ENCODE measurements around the gene IL21R. TPM values are rescaled to one million over a fixed set of nuclear protein-coding genes. Genes with fewer than 3 reads are reported as not detected.
"Not testable (repeated sequence)": the region's sequence is repeated elsewhere in the genome, so short reads cannot be mapped to it uniquely, and the experiment has no call there.

The IL21R gene
- total RNA-seq, 1 donor from 2014 or later = 0.52 TPM

DNA sequence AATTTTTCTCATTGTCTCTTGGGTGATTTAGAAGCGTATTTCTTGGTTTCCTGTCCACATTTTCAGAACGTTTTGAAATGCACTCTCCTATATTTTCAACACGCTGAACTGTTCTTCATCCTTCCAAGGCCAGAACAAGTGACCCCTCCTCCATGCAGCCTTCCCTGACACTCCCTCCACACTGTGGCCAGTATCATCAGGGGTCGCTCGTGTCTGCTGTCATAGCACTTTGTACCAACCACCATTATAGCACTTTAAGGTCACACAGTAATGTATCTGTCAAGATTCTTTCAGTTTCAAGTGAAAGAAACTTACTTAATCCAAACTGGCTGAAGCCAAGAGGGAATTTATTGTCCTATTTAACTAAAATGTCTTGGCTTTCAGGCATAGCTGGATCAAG, 17.5 kb upstream of the IL21R start:
- Histone ChIP-seq H3K9ac (ENCODE audit: low read depth in 1 of 3, low read length in 3 of 3) (no peak overlapping the region), H3K36me3 (ENCODE audit: control insufficient read depth in 3 of 3, insufficient read depth in 3 of 3, low read length in 3 of 3) (no peaks in the 10 kb centered on the region), H3K27me3 (ENCODE audit: control insufficient read depth in 3 of 3, insufficient read depth in 3 of 3, low read length in 3 of 3) (peaks cover 0 to 7% (median 6%) of the 10 kb centered on the region in 3 donors), H3K4me1 (ENCODE audit: control insufficient read depth in 3 of 3, insufficient read depth in 3 of 3, low read length in 3 of 3) (no peaks in the 10 kb centered on the region), H3K4me3 (ENCODE audit: low read length in 3 of 3) (no peak overlapping the region), H3K27ac (ENCODE audit: low read depth, low read length) (no peak overlapping the region), H3K9me3 (ENCODE audit: control insufficient read depth in 3 of 3, low read length in 3 of 3) (peaks cover 0 to 4% (median 0%) of the 10 kb centered on the region in 3 donors)

DNA sequence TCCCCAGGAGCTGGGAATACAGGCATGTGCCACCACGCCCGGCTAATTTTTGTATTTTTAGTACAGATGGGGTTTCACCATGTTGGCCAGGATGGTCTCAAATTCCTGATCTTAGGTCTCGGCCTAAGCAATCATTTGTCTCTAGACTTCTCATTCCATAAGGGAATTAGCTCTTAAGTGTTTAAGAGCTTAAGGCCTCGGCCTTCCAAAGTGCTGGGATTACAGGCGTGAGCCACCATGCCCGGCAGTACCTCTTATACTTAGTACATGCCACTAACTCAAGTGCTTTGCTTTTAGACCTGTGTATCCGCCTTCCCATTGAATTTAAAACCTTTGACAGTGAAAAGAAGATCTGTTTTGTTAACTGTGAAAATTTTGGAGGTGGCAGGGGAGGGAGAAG, 16.6 kb upstream of the IL21R start:
- no peak overlapping the region for H3K9ac ChIP-seq (ENCODE audit: low read depth in 1 of 3, low read length in 3 of 3)
- H3K9me3 ChIP-seq (ENCODE audit: control insufficient read depth in 3 of 3, low read length in 3 of 3) = peaks cover 0 to 4% (median 0%) of the 10 kb centered on the region in 3 donors
- no peak overlapping the region for H3K4me3 ChIP-seq (ENCODE audit: low read length in 3 of 3)
- no peaks in the 10 kb centered on the region for H3K36me3 ChIP-seq (ENCODE audit: control insufficient read depth in 3 of 3, insufficient read depth in 3 of 3, low read length in 3 of 3)
- no peaks in the 10 kb centered on the region for H3K4me1 ChIP-seq (ENCODE audit: control insufficient read depth in 3 of 3, insufficient read depth in 3 of 3, low read length in 3 of 3)
- H3K27me3 ChIP-seq (ENCODE audit: control insufficient read depth in 3 of 3, insufficient read depth in 3 of 3, low read length in 3 of 3) = peaks cover 0 to 6% (median 0%) of the 10 kb centered on the region in 3 donors
- no peak overlapping the region for H3K27ac ChIP-seq (ENCODE audit: low read depth, low read length)

DNA sequence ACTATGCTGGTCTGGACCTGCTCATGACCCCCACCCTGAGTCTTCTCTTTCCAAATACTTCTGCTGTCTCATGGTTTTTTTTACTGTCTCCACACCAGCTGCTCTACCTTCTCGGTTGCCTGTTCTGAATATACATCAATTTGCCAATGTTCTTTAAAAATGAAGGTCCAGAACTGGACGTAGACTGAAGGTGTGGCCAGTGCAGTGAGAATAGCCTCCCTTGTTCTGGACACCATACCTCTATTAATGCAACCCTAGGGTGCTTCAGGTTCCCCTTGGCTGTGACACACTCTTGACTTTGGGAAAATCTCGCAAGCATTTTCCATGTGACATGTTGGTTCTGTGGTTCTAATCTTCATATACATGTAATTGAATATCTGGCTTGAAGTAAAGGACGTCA, 15.3 kb upstream of the IL21R start:
- no peak overlapping the region for H3K9ac ChIP-seq (ENCODE audit: low read depth in 1 of 3, low read length in 3 of 3)
- H3K4me1 ChIP-seq (ENCODE audit: control insufficient read depth in 3 of 3, insufficient read depth in 3 of 3, low read length in 3 of 3) = no peaks in the 10 kb centered on the region
- H3K36me3 ChIP-seq (ENCODE audit: control insufficient read depth in 3 of 3, insufficient read depth in 3 of 3, low read length in 3 of 3) = no peaks in the 10 kb centered on the region
- H3K4me3 ChIP-seq (ENCODE audit: low read length in 3 of 3) = no peak overlapping the region
- H3K27me3 ChIP-seq (ENCODE audit: control insufficient read depth in 3 of 3, insufficient read depth in 3 of 3, low read length in 3 of 3) = peaks cover 0 to 6% (median 0%) of the 10 kb centered on the region in 3 donors
- peaks cover 0 to 4% (median 0%) of the 10 kb centered on the region in 3 donors for H3K9me3 ChIP-seq (ENCODE audit: control insufficient read depth in 3 of 3, low read length in 3 of 3)
- no peak overlapping the region for H3K27ac ChIP-seq (ENCODE audit: low read depth, low read length)

DNA sequence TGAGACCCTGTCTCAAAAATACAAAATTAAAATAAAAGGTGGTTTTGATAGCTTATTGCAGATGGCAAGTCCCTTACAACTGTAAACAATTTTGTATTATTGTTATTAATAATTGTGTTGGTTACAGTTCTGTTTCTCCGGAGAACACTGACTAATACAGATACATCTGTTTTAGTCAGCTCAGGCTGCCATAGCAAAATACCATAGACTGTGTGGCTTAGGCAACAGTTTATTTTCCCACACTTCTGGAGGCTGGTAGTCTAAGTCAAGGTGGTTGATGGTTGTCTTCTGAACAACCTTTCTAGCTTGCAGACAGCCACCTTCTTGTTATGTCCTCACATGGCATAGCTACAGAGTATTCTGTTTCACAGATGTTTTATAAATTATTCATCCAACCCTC, 14.2 kb upstream of the IL21R start:
- no peak overlapping the region for H3K27ac ChIP-seq (ENCODE audit: low read depth, low read length)
- no peaks in the 10 kb centered on the region for H3K4me1 ChIP-seq (ENCODE audit: control insufficient read depth in 3 of 3, insufficient read depth in 3 of 3, low read length in 3 of 3)
- H3K4me3 ChIP-seq (ENCODE audit: low read length in 3 of 3) = no peak overlapping the region
- no peak overlapping the region for H3K9ac ChIP-seq (ENCODE audit: low read depth in 1 of 3, low read length in 3 of 3)
- no peaks in the 10 kb centered on the region for H3K36me3 ChIP-seq (ENCODE audit: control insufficient read depth in 3 of 3, insufficient read depth in 3 of 3, low read length in 3 of 3)
- H3K27me3 ChIP-seq (ENCODE audit: control insufficient read depth in 3 of 3, insufficient read depth in 3 of 3, low read length in 3 of 3) = peaks cover 0 to 3% (median 0%) of the 10 kb centered on the region in 3 donors
- peaks cover 0 to 4% (median 0%) of the 10 kb centered on the region in 3 donors for H3K9me3 ChIP-seq (ENCODE audit: control insufficient read depth in 3 of 3, low read length in 3 of 3)

DNA sequence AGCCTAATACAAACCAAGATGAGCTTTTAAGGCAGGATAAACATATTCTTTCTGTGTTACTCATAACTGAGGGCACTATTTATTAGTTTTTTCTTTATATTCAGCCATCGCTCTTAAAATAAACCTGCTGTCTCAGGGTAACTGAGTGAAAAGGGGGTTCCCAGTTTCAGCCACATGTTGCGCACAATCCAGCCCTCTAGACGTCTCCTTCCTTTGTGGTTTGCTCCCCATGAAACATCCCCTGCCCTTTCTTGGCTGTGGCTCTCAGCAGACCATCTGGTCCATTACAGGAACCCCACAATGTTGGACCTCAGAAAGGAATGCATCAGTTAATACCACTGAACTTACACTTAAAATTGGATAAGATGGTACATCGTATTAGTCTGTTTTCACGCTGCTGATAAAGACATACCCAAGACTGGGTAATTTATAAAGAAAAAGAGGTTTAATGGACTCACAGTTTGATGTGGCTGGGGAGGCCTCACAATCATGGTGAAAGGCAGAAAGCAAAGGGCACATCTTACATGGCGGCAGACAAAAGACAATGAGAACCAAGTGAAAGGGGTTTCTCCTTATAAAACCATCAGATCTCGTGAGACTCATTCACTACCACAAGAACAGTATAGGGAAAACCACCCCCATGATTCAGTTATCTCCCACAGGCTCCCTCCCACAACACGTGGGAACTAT, 12.6 kb upstream of the IL21R start:
- Histone ChIP-seq H3K27me3 (ENCODE audit: control insufficient read depth in 3 of 3, insufficient read depth in 3 of 3, low read length in 3 of 3) (no peaks in the 10 kb centered on the region), H3K9me3 (ENCODE audit: control insufficient read depth in 3 of 3, low read length in 3 of 3) (peaks cover 0 to 2% (median 0%) of the 10 kb centered on the region in 3 donors), H3K4me3 (ENCODE audit: low read length in 3 of 3) (no peak overlapping the region), H3K27ac (ENCODE audit: low read depth, low read length) (no peak overlapping the region), H3K9ac (ENCODE audit: low read depth in 1 of 3, low read length in 3 of 3) (no peak overlapping the region), H3K36me3 (ENCODE audit: control insufficient read depth in 3 of 3, insufficient read depth in 3 of 3, low read length in 3 of 3) (no peaks in the 10 kb centered on the region), H3K4me1 (ENCODE audit: control insufficient read depth in 3 of 3, insufficient read depth in 3 of 3, low read length in 3 of 3) (no peaks in the 10 kb centered on the region)

DNA sequence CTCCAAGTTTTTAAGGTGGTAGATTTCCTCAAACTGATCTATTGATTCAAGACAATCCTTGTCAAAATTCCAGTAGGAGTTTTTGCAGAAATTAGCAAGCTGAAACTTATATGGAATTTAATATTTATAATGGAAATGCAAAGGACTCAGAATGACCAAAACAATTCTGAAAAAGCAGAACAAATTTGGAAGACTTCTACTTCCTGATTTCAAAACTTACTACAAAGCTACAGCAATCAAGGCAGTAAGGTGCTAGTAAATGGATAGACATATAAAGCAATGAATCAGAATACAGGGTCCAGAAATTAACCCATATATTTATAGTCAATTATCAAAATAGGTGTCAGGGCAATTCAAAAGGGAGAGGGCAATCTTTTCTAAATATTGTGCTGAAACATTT, 11.8 kb upstream of the IL21R start:
- H3K27me3 ChIP-seq (ENCODE audit: control insufficient read depth in 3 of 3, insufficient read depth in 3 of 3, low read length in 3 of 3) = no peaks in the 10 kb centered on the region
- no peak overlapping the region for H3K4me3 ChIP-seq (ENCODE audit: low read length in 3 of 3)

DNA sequence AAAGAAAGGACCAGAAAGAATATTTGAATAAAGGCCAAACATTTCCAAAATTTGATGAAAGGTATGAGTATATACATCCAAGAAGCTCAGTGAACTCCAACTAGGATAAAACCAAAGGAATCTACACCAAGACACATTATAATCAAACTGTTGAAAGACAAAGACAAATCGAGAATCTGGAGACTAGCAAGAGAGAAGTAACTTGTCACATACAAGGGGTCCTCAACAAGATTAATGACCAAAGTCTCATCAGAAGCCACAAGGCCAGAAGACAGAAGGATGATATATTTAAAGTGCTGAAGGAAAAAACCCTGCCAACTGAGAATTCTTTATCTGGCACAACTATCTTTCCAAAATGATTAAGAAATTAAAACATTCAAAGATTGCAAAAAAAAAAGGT, 9.3 kb upstream of the IL21R start:
- Histone ChIP-seq H3K4me1 (ENCODE audit: control insufficient read depth in 3 of 3, insufficient read depth in 3 of 3, low read length in 3 of 3) (no peaks in the 10 kb centered on the region), H3K4me3 (ENCODE audit: low read length in 3 of 3) (no peak overlapping the region), H3K9me3 (ENCODE audit: control insufficient read depth in 3 of 3, low read length in 3 of 3) (no peaks in the 10 kb centered on the region), H3K9ac (ENCODE audit: low read depth in 1 of 3, low read length in 3 of 3) (no peak overlapping the region), H3K27me3 (ENCODE audit: control insufficient read depth in 3 of 3, insufficient read depth in 3 of 3, low read length in 3 of 3) (no peaks in the 10 kb centered on the region), H3K27ac (ENCODE audit: low read depth, low read length) (no peak overlapping the region), H3K36me3 (ENCODE audit: control insufficient read depth in 3 of 3, insufficient read depth in 3 of 3, low read length in 3 of 3) (no peaks in the 10 kb centered on the region)

More for the DNA sequence above, 11.8 kb upstream of the IL21R start:
- H3K9ac ChIP-seq (ENCODE audit: low read depth in 1 of 3, low read length in 3 of 3) = no peak overlapping the region
- H3K9me3 ChIP-seq (ENCODE audit: control insufficient read depth in 3 of 3, low read length in 3 of 3) = no peaks in the 10 kb centered on the region
- H3K27ac ChIP-seq (ENCODE audit: low read depth, low read length) = no peak overlapping the region
- H3K36me3 ChIP-seq (ENCODE audit: control insufficient read depth in 3 of 3, insufficient read depth in 3 of 3, low read length in 3 of 3) = no peaks in the 10 kb centered on the region
- no peaks in the 10 kb centered on the region for H3K4me1 ChIP-seq (ENCODE audit: control insufficient read depth in 3 of 3, insufficient read depth in 3 of 3, low read length in 3 of 3)

DNA sequence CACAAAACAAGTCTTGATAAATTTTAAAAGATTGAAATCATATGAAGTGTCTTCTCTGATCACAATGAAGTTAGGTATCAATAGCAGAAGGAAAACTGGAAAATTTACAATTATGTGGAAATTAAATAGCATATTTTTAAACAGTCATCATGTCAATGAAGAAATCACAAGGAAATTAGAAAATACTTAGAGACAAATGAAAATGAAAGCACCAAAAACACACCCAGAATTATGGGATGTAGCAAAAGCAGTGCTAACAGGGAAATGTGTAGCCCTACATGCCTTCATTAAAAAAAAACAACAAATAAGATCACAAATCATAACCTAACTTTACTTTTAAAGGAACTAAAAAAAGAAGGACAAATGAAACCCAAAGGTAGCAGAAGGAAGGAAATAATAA, 7.5 kb upstream of the IL21R start:
- H3K9ac ChIP-seq (ENCODE audit: low read depth in 1 of 3, low read length in 3 of 3) = no peak overlapping the region
- no peaks in the 10 kb centered on the region for H3K4me1 ChIP-seq (ENCODE audit: control insufficient read depth in 3 of 3, insufficient read depth in 3 of 3, low read length in 3 of 3)
- H3K9me3 ChIP-seq (ENCODE audit: control insufficient read depth in 3 of 3, low read length in 3 of 3) = no peaks in the 10 kb centered on the region

DNA sequence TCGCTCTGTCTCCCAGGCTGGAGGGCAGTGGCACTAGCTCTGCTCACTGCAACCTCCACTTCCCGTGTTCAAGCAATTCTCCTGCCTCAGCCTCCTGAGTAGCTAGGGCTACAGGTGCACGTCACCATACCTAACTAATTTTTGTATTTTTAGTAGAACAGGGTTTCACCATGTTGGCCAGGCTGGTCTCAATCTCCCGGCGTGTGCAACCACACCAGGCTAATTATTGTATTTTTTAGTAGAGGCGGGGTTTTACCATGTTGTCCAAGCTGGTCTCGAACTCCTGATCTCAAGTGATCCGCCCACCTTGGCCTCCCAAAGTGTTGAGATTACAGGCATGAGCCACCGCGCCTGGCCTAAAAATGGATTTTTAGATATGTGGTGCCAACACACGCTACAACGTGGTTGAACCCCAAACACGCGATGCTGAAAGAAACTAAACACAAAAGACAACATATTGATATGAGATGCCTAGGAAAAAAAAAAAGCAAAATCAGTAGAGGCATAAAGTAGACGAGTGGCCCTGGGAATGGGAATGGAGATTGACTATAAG, 3.6 kb upstream of the IL21R start:
- H3K4me3 ChIP-seq (ENCODE audit: low read length in 3 of 3); H3K27ac ChIP-seq (ENCODE audit: low read depth, low read length): not testable (repeated sequence)
- H3K4me1 ChIP-seq (ENCODE audit: control insufficient read depth in 3 of 3, insufficient read depth in 3 of 3, low read length in 3 of 3) = peaks cover 12 to 14% (median 14%) of the 10 kb centered on the region in 3 donors

More for the DNA sequence above, 7.5 kb upstream of the IL21R start:
- Histone ChIP-seq H3K36me3 (ENCODE audit: control insufficient read depth in 3 of 3, insufficient read depth in 3 of 3, low read length in 3 of 3) (no peaks in the 10 kb centered on the region), H3K27me3 (ENCODE audit: control insufficient read depth in 3 of 3, insufficient read depth in 3 of 3, low read length in 3 of 3) (no peaks in the 10 kb centered on the region), H3K27ac (ENCODE audit: low read depth, low read length) (no peak overlapping the region), H3K4me3 (ENCODE audit: low read length in 3 of 3) (no peak overlapping the region)

More for the DNA sequence above, 3.6 kb upstream of the IL21R start:
- not testable (repeated sequence) for H3K27me3 ChIP-seq (ENCODE audit: control insufficient read depth in 3 of 3, insufficient read depth in 3 of 3, low read length in 3 of 3); H3K9ac ChIP-seq (ENCODE audit: low read depth in 1 of 3, low read length in 3 of 3); H3K36me3 ChIP-seq (ENCODE audit: control insufficient read depth in 3 of 3, insufficient read depth in 3 of 3, low read length in 3 of 3); H3K9me3 ChIP-seq (ENCODE audit: control insufficient read depth in 3 of 3, low read length in 3 of 3)
